Measurements from ENCODE around the gene LHFPL2.

The LHFPL2 gene

GRCh38 chr5:78543292-78543691, 105.3 kb downstream of the LHFPL2 start:
- peaks cover 82% of the 10 kb centered on the region for H3K79me2 ChIP-seq (ENCODE audit: insufficient read depth, low read length)
- no peaks in the 10 kb centered on the region for H4K20me1 ChIP-seq (ENCODE audit: low read depth, low read length)
- H3K4me3 ChIP-seq (ENCODE audit: insufficient read depth, low read length, poor library complexity, severe bottlenecking): no peak overlapping the region
- no peaks in the 10 kb centered on the region for H3K27me3 ChIP-seq (ENCODE audit: low read length)
- no peaks in the 10 kb centered on the region for H3K9me2 ChIP-seq (replicated peaks; ENCODE audit: insufficient read depth, low read length)
- H3K4me2 ChIP-seq (ENCODE audit: low read depth, low read length, poor library complexity, severe bottlenecking): no peak overlapping the region
- H3K9me3 ChIP-seq (ENCODE audit: insufficient read depth, low read length): no peaks in the 10 kb centered on the region
- H3F3A ChIP-seq (ENCODE audit: insufficient read depth): no peaks in the 10 kb centered on the region
- TF ChIP-seq EZH2phosphoT487 (conservative IDR thresholded peaks at IDR 0.05; ENCODE audit: low read length): no peak
- H3K9ac ChIP-seq (ENCODE audit: low read length): no peak overlapping the region
- no peaks in the 10 kb centered on the region for H3K36me3 ChIP-seq (ENCODE audit: low read length)
- no peak overlapping the region for H2AFZ ChIP-seq (ENCODE audit: low read depth, low read length, severe bottlenecking)
- no peak overlapping the region for H3K27ac ChIP-seq (ENCODE audit: low read depth, low read length)

GRCh38 chr5:78542321-78542840, 106.2 kb downstream of the LHFPL2 start:
- no peaks in the 10 kb centered on the region for H3K9me3 ChIP-seq (ENCODE audit: insufficient read depth, low read length)
- H3K27ac ChIP-seq (ENCODE audit: low read depth, low read length): no peak overlapping the region
- no peak overlapping the region for H3K9ac ChIP-seq (ENCODE audit: low read length)
- H3K36me3 ChIP-seq (ENCODE audit: low read length): no peaks in the 10 kb centered on the region
- no peak overlapping the region for H3K4me2 ChIP-seq (ENCODE audit: low read depth, low read length, poor library complexity, severe bottlenecking)
- no peak overlapping the region for H3K4me3 ChIP-seq (ENCODE audit: insufficient read depth, low read length, poor library complexity, severe bottlenecking)
- TF ChIP-seq EZH2phosphoT487 (conservative IDR thresholded peaks at IDR 0.05; ENCODE audit: low read length) (no peak), CTCF (IDR thresholded peaks at IDR 0.05; ENCODE audit: insufficient read depth, low read length, poor library complexity, severe bottlenecking) (no peak)
- H2AFZ ChIP-seq (ENCODE audit: low read depth, low read length, severe bottlenecking): no peak overlapping the region
- no peaks in the 10 kb centered on the region for H3F3A ChIP-seq (ENCODE audit: insufficient read depth)
- no peaks in the 10 kb centered on the region for H3K27me3 ChIP-seq (ENCODE audit: low read length)
- H4K20me1 ChIP-seq (ENCODE audit: low read depth, low read length): no peaks in the 10 kb centered on the region
- H3K9me2 ChIP-seq (replicated peaks; ENCODE audit: insufficient read depth, low read length): no peaks in the 10 kb centered on the region
- H3K79me2 ChIP-seq (ENCODE audit: insufficient read depth, low read length): peaks cover 85% of the 10 kb centered on the region

- Histone ChIP-seq H2AFZ (ENCODE audit: low read depth, low read length, severe bottlenecking) (no peak overlapping the region), H3K9me2 (replicated peaks; ENCODE audit: insufficient read depth, low read length) (no peaks in the 10 kb centered on the region), H3K27ac (ENCODE audit: low read depth, low read length) (no peak overlapping the region), H3F3A (ENCODE audit: insufficient read depth) (no peaks in the 10 kb centered on the region), H3K4me2 (ENCODE audit: low read depth, low read length, poor library complexity, severe bottlenecking) (no peak overlapping the region), H3K36me3 (ENCODE audit: low read length) (no peaks in the 10 kb centered on the region), H4K20me1 (ENCODE audit: low read depth, low read length) (no peaks in the 10 kb centered on the region), H3K4me3 (ENCODE audit: insufficient read depth, low read length, poor library complexity, severe bottlenecking) (no peak overlapping the region), H3K79me2 (ENCODE audit: insufficient read depth, low read length) (peaks cover 85% of the 10 kb centered on the region), H3K9ac (ENCODE audit: low read length) (no peak overlapping the region), H3K27me3 (ENCODE audit: low read length) (no peaks in the 10 kb centered on the region), H3K9me3 (ENCODE audit: insufficient read depth, low read length) (no peaks in the 10 kb centered on the region)
- TF ChIP-seq EZH2phosphoT487 (conservative IDR thresholded peaks at IDR 0.05; ENCODE audit: low read length) (no peak), CTCF (IDR thresholded peaks at IDR 0.05; ENCODE audit: insufficient read depth, low read length, poor library complexity, severe bottlenecking) (no peak)
These were observed 107.4 kb downstream of the LHFPL2 start for GRCh38 chr5:78541086-78541654.

DNA sequence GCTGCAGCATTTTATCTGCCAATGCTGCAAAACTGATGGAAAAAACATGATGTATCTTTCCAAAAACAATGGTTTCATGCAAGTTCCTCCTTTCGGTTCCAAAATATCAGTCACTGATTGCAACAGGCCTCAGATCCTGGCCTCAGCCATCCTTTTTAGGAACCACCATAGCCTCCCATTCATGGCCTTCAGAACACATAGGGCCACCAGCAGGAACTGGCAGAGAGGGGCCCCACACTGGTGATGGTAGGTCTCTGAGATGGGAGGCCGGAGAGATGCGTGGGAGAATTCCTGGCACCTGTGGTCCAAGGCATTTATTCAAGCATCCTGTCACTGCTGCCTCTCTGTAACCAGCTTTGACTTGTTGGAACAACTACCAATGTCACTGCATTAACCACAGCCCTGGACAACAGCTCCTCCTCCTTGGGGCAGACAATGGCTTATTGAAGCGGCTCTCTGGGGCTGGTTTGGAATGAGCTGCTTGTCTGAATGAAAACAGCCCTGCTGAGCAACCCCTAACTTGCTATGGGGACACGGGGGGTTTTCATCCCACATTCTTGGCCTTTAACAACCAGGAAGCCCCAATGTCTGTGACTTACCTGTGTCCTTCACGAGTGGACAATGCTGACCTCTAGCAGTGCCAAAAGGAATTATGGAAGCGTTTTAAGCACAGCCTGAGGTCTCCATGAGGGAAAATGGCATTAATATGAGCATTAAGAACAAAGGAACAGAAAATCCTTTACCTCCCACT, 108.1 kb downstream of the LHFPL2 start:
- H3K79me2 ChIP-seq (ENCODE audit: insufficient read depth, low read length): peaks cover 85% of the 10 kb centered on the region
- H3K36me3 ChIP-seq (ENCODE audit: low read length): no peaks in the 10 kb centered on the region
- no peak overlapping the region for H3K4me3 ChIP-seq (ENCODE audit: insufficient read depth, low read length, poor library complexity, severe bottlenecking)
- H3K27me3 ChIP-seq (ENCODE audit: low read length): no peaks in the 10 kb centered on the region
- no peak overlapping the region for H2AFZ ChIP-seq (ENCODE audit: low read depth, low read length, severe bottlenecking)
- no peak overlapping the region for H3K4me2 ChIP-seq (ENCODE audit: low read depth, low read length, poor library complexity, severe bottlenecking)
- no peak overlapping the region for H3K27ac ChIP-seq (ENCODE audit: low read depth, low read length)
- H3K9ac ChIP-seq (ENCODE audit: low read length): no peak overlapping the region
- no peaks in the 10 kb centered on the region for H3K9me2 ChIP-seq (replicated peaks; ENCODE audit: insufficient read depth, low read length)
- TF ChIP-seq EZH2phosphoT487 (conservative IDR thresholded peaks at IDR 0.05; ENCODE audit: low read length) (no peak), CTCF (IDR thresholded peaks at IDR 0.05; ENCODE audit: insufficient read depth, low read length, poor library complexity, severe bottlenecking) (no peak)
- no peaks in the 10 kb centered on the region for H3F3A ChIP-seq (ENCODE audit: insufficient read depth)
- no peaks in the 10 kb centered on the region for H3K9me3 ChIP-seq (ENCODE audit: insufficient read depth, low read length)
- no peaks in the 10 kb centered on the region for H4K20me1 ChIP-seq (ENCODE audit: low read depth, low read length)
